RWPE1 (cell line): ENCODE measurements around the gene NCS1.

Source experiments
- CTCF ChIA-PET: fragments of 350-600 bp; sonication (Branson Sonifier 250); formaldehyde crosslinking; extraction: SDS; loops from one replicate; lab custom pipeline; 2021; lab: Yijun Ruan, JAX
- POLR2A ChIA-PET: fragments of 400-600 bp; formaldehyde crosslinking; extraction: SDS; loops from one replicate; lab custom pipeline; 2020; ENCODE audit warnings: antibody characterized with exemption; ENCODE audit not compliant: low non-redundant PET; lab: Yijun Ruan, JAX
- DNase-seq: peaks from one replicate; pipeline ENCODE4 v3.0.0; 2012; ENCODE audit warnings: low spot score
- H3K27ac ChIP-seq: fragments of 450-650 bp; 2 replicates; pipeline ENCODE4 v1.5.1; 2017
- CTCF ChIP-seq: fragments of 450-650 bp; conservative IDR thresholded peaks from 2 replicates; pipeline ENCODE4 v1.5.1; 2017; ENCODE audit warnings: low read depth, mild to moderate bottlenecking

The NCS1 gene

GRCh38 chr9:130284249-130284625 is 112.0 kb downstream of the NCS1 start:
- H3K27ac ChIP-seq = no peak overlapping the region
- TF ChIP-seq CTCF = no peak
- no peak for DNase-seq
- ChIA-PET CTCF (no interaction called here), POLR2A (no interaction called here)

- no peak for TF ChIP-seq CTCF
- no peak overlapping the region for H3K27ac ChIP-seq
- POLR2A ChIA-PET = no interaction called here
- no peak for DNase-seq
- CTCF ChIA-PET = interaction anchor here (0.6 kb wide), 1 partner anchor 42 kb away, joined by 3 read pairs; no protein-coding TSS in a partner anchor
These were observed 112.5 kb downstream of the NCS1 start for GRCh38 chr9:130284690-130285089.

GRCh38 chr9:130285271-130285670 is 113.1 kb downstream of the NCS1 start:
- ChIA-PET CTCF (interaction anchor here (0.6 kb wide), 1 partner anchor 43 kb away, joined by 3 read pairs; no protein-coding TSS in a partner anchor), POLR2A (no interaction called here)
- DNase-seq = no peak
- no peak for TF ChIP-seq CTCF
- H3K27ac ChIP-seq = no peak overlapping the region

GRCh38 chr9:130286072-130286770 is 114.0 kb downstream of the NCS1 start:
- no peak for TF ChIP-seq CTCF
- ChIA-PET POLR2A (no interaction called here), CTCF (no interaction called here)
- no peak for DNase-seq
- H3K27ac ChIP-seq = no peak overlapping the region
